COLO829 (cell line): ENCODE measurements around the gene KEL.

Experiments used
- DNase-seq: peaks from one replicate; pipeline ENCODE4 v3.0.0; 2012; ENCODE audit warnings: low spot score

KEL gene

DNA sequence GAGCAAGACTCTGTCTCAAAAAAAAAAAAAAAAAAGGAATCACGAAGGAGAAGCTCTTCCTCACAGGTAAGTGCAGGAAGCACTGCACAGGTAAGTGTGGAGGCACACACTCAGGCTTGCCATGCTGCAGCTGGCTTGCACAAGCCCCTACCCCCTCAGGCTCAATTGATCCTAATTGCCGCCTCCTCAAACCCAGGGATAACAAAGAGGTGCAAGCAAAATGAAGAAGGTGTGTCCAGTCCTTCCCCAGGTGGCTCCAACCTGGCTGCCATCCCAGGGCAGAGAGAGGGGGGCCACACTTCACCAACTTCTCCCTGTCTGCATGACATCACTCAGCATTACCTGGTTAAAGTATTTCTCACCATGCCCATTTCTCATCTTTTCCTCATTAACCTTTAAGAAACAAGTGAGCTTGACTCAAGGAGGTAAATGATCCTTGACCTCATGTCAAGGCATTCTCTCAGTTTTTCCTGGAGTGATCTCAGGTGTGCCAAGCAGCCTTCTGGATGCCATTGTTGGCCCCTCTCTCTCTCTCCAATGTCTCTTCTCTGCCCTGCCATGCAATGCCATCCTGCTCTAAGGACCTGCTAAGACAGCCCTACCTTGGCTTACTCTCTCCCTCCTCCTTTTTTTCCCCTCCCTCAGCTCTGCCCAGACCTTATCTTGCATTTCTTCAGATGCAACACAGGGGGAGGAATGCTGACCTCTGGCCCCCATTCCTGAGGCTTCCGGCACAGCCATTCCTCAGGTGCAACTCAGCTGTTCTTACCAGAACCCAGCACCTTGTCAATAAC, 63.6 kb downstream of the KEL start:
- DNase-seq: no peak

- DNase-seq: no peak
These were observed 64.5 kb downstream of the KEL start for GRCh38 chr7:142897691-142898090.

DNA sequence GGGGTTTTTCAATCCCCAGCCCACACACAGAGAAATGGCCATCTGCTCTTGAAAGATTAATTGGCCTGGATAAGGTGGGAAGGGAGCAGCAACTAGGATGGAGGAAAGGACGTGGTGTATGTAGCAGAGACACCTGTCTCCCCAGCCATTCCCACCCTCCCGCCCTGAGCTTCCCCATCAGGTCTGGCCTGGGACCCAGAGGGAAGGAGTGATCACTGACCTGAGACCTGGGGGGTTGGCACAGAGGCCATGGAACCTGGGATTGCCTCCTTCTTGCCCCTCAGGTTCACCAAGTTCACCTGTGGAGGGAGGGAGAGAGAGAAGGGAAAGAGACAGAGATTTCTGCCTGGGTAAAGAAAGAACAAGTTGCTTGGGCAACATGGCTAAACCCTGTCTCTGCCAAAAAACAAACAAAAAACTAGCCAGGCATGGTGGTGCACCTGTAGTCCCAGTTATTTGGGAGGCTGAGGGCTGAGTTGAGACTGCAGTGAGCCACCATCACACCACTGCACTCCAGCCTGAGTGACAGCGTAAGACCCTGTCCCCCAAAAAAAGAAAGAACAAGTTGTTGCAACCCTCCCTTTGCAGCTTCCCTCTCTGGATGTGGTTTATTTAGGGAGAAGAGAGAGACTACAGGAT, 65.3 kb downstream of the KEL start:
- no peak for DNase-seq

- DNase-seq: no peak
These were observed 66.0 kb downstream of the KEL start for GRCh38 chr7:142896151-142896550.

DNA sequence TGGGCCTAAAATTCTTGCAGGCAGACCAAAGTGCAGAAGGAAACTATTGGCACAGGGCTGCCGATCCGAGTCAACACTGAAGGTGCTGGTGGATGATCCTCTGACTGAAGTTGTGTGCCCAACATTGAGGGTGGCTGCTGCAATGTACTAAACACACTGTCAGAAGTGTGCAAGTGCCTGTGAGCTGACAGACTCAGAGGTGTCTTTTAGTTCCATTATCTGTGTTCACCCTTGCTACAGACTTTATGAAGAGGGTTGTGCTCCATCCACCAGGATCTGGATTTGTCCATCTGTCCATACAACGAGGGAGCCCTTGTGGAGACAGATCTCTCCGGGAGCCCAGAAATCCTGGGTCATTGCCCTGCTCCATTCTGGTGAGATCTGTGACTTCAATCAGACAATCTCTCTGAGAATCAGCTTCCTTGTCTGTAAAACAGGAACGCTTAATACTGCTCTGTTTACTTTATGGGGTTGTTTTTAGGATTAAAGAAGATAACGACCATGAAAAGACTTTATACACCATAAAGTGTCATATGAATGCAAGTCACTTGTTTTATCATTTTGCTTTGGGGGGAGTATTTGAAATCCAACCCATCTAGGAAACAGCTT, 67.1 kb downstream of the KEL start:
- no peak for DNase-seq

GRCh38 chr7:142894112-142894984, 67.8 kb downstream of the KEL start:
- DNase-seq: no peak

- DNase-seq: no peak
These were observed 69.2 kb downstream of the KEL start for GRCh38 chr7:142892951-142893350.

DNA sequence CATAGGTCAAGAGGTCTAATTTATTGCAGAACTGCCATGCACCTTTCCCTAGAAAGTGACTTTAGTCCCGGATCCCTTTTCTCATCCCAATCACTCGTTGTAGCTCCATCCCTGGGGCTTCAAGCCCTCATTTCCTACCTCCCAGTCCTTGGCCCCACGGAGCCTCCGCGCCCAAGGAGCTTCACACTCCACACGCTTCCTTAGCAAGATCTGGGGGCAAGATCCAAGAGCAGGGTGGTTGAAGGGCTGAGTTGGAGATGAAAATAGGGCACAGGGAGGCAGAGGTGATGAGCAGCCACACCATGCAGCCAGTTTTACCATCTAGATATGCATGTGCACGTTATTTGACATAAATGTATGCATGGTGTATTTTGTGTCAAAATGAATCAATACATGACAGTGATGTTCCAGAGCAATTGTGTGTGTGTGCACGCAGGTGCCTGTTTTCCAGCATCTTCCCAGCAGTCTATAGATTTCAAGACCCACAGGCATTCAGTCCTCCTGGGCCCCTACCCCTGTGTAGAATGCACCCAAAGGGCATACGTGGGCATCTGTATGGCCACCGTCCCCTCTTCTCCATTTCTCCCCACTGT, 70.6 kb downstream of the KEL start:
- no peak for DNase-seq
